Naive thymus-derived CD4-positive, alpha-beta T cell (primary cell): ENCODE measurements around the gene IL1RAPL1. TPM values are rescaled to one million over a fixed set of nuclear protein-coding genes. Genes with fewer than 3 reads are reported as not detected.

Experiments used
- ATAC-seq: fragments of 150-1000 bp; cut with Tn5 transposase; 2 replicates; pipeline ENCODE4 v1.10.0; 2021; ENCODE audit warnings: mild to moderate bottlenecking, moderate library complexity
- CTCF ChIA-PET: fragments of 350-600 bp; sonication (Branson Sonifier 250); formaldehyde crosslinking; loops from one replicate; lab custom pipeline; 2021; ENCODE audit warnings: antibody characterized with exemption; lab: Charles Lee
- POLR2A ChIA-PET: fragments of 350-600 bp; sonication (Branson Sonifier 250); formaldehyde crosslinking; loops from one replicate; lab custom pipeline; 2021; ENCODE audit warnings: antibody characterized with exemption, inconsistent platforms; lab: Charles Lee
- DNase-seq, 9 donors: peaks; one replicate each; pipeline versions ENCODE4 v3.0.0 to v3.0.0-alpha.2; 2020 to 2022; ENCODE audit warnings: mixed read lengths in 1 of 9
- H3K27ac ChIP-seq: one replicate; pipeline ENCODE4 v1.7.0; 2013; ENCODE audit warnings: mild to moderate bottlenecking, low read depth, low read length, moderate library complexity
- H3K27me3 ChIP-seq, 2 donors: one replicate each; pipeline ENCODE4 v1.7.0; 2013; ENCODE audit warnings: low read length in 2 of 2, mild to moderate bottlenecking in 2 of 2, moderate library complexity in 2 of 2; ENCODE audit not compliant: control insufficient read depth in 2 of 2, insufficient read depth in 2 of 2
- H3K36me3 ChIP-seq, 3 experiments: 1 replicate in 2 of 3; 2 replicates in 1 of 3; pipeline ENCODE4 v1.7.0; 2013; ENCODE audit warnings: low read length in 3 of 3, mild to moderate bottlenecking in 3 of 3, moderate library complexity in 1 of 3; ENCODE audit not compliant: insufficient read depth in 3 of 3, control insufficient read depth in 2 of 3
- H3K4me1 ChIP-seq, 2 donors: one replicate each; pipeline ENCODE4 v1.7.0; 2013; ENCODE audit warnings: low read length in 2 of 2, mild to moderate bottlenecking in 2 of 2, moderate library complexity in 1 of 2; ENCODE audit not compliant: control insufficient read depth in 2 of 2, insufficient read depth in 2 of 2
- H3K4me3 ChIP-seq: 2 replicates; pipeline ENCODE4 v1.7.0; 2013; ENCODE audit warnings: mild to moderate bottlenecking, low read length
- H3K9me3 ChIP-seq, 3 experiments: 1 replicate in 2 of 3; 2 replicates in 1 of 3; pipeline ENCODE4 v1.7.0; 2013; ENCODE audit warnings: low read length in 3 of 3; ENCODE audit not compliant: control insufficient read depth in 2 of 3
- H3K27ac Mint-ChIP-seq, 9 donors: one replicate each; pipeline ENCODE4 v1.8.0; 2020 to 2022; ENCODE audit warnings: mixed read lengths in 9 of 9, mild to moderate bottlenecking in 8 of 9, moderate library complexity in 5 of 9, inconsistent platforms in 2 of 9
- H3K27me3 Mint-ChIP-seq, 5 donors: one replicate each; pipeline ENCODE4 v1.8.0; 2021 to 2022; ENCODE audit warnings: mixed read lengths in 5 of 5, mild to moderate bottlenecking in 1 of 5
- H3K36me3 Mint-ChIP-seq, 5 donors: one replicate each; pipeline ENCODE4 v1.8.0; 2020 to 2022; ENCODE audit warnings: mixed read lengths in 5 of 5, mild to moderate bottlenecking in 3 of 5, inconsistent platforms in 1 of 5
- H3K4me1 Mint-ChIP-seq, 7 donors: one replicate each; pipeline ENCODE4 v1.8.0; 2020 to 2022; ENCODE audit warnings: mixed read lengths in 7 of 7, mild to moderate bottlenecking in 3 of 7, inconsistent platforms in 1 of 7
- H3K4me3 Mint-ChIP-seq, 10 donors: one replicate each; pipeline ENCODE4 v1.8.0; 2020 to 2022; ENCODE audit warnings: mild to moderate bottlenecking in 10 of 10, mixed read lengths in 10 of 10, moderate library complexity in 6 of 10, inconsistent platforms in 2 of 10
- H3K9me3 Mint-ChIP-seq, 11 donors: one replicate each; pipeline ENCODE4 v1.8.0; 2020 to 2022; ENCODE audit warnings: mixed read lengths in 11 of 11, mild to moderate bottlenecking in 4 of 11, inconsistent platforms in 1 of 11, moderate library complexity in 1 of 11
- intact Hi-C, 2 donors: fragments of 100-400 bp; cut with micrococcal nuclease; formaldehyde crosslinking; loops; one replicate each; pipeline ENCODE4 v1.15.1; 2023
- polyA plus RNA-seq, 2 donors: library from polyadenylated mRNA; unstranded; fragments of 300-500 nt; fragmentation: Illumina TruSeq; gene quantifications; one replicate each; pipeline ENCODE4 v1.2.3, GENCODE V29; 2021
- total RNA-seq, 6 experiments: library from RNA in 5 of 6; stranded (reverse) in 5 of 6; gene quantifications; 1 replicate in 5 of 6; 2 replicates in 1 of 6; pipeline ENCODE4 v1.2.3 and lab custom pipeline; 2021 to 2026

The IL1RAPL1 gene
- total and polyA plus RNA-seq, 7 experiments from 2014 or later: not detected

- ATAC-seq (no peak), DNase-seq (no peak)
- peaks cover 0 to 12% (median 1%) of the 10 kb centered on the region in 11 donors for H3K9me3 Mint-ChIP-seq
- ChIA-PET POLR2A (no interaction called here), CTCF (no interaction called here)
- no peaks in the 10 kb centered on the region for H3K4me1 Mint-ChIP-seq
- no peaks in the 10 kb centered on the region for H3K9me3 ChIP-seq
- H3K27me3 Mint-ChIP-seq: no peaks in the 10 kb centered on the region
- no peak overlapping the region for H3K4me3 ChIP-seq
- intact Hi-C loops: no loop called here
- H3K36me3 ChIP-seq: no peaks in the 10 kb centered on the region
- no peak overlapping the region for H3K4me3 Mint-ChIP-seq
- no peak overlapping the region for H3K27ac ChIP-seq
- H3K27me3 ChIP-seq: no peaks in the 10 kb centered on the region
- no peak overlapping the region for H3K27ac Mint-ChIP-seq
- H3K4me1 ChIP-seq: no peaks in the 10 kb centered on the region
- H3K36me3 Mint-ChIP-seq: no peaks in the 10 kb centered on the region
These were observed 820.1 kb downstream of the IL1RAPL1 start for GRCh38 chrX:29407357-29407756.

GRCh38 chrX:29419774-29420553, 832.7 kb downstream of the IL1RAPL1 start:
- H3K27ac ChIP-seq: no peak overlapping the region
- H3K36me3 ChIP-seq: no peaks in the 10 kb centered on the region
- Mint-ChIP-seq H3K36me3 (no peaks in the 10 kb centered on the region), H3K27me3 (no peaks in the 10 kb centered on the region), H3K4me3 (no peak overlapping the region), H3K9me3 (peaks cover 0 to 3% (median 0%) of the 10 kb centered on the region in 11 donors), H3K27ac (no peak overlapping the region), H3K4me1 (peaks cover 0 to 1% (median 0%) of the 10 kb centered on the region in 7 donors)
- H3K4me1 ChIP-seq: no peaks in the 10 kb centered on the region
- DNase-seq (no peak), ATAC-seq (no peak)
- no peaks in the 10 kb centered on the region for H3K27me3 ChIP-seq
- H3K4me3 ChIP-seq: no peak overlapping the region
- CTCF ChIA-PET: no interaction called here
- intact Hi-C loops: no loop called here
- POLR2A ChIA-PET: no interaction called here
- H3K9me3 ChIP-seq: no peaks in the 10 kb centered on the region

DNA sequence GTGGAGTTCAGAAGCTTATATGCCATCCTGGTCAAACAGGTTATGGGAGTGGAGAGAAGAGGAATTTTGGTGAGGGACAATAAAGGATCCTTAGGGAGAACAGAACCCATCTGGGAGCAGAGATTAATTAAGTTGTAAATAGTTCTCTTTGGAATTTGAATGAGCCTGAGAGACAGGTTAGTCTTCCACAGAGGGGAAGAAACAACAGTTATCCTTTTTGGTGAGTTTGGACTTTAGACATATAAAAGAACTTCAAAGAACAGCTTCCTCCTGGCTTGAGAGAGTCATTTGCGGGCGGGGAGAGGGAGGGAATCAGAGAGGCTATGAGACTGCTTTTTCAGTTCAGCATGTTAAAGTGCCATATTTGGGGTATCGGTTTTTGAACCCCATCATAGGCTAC, 834.8 kb downstream of the IL1RAPL1 start:
- H3K4me1 ChIP-seq: no peaks in the 10 kb centered on the region
- Mint-ChIP-seq H3K36me3 (no peaks in the 10 kb centered on the region), H3K9me3 (peaks cover 0 to 3% (median 0%) of the 10 kb centered on the region in 11 donors), H3K4me1 (peaks cover 0 to 1% (median 0%) of the 10 kb centered on the region in 7 donors), H3K27me3 (no peaks in the 10 kb centered on the region), H3K27ac (no peak overlapping the region), H3K4me3 (no peak overlapping the region)
- H3K9me3 ChIP-seq: no peaks in the 10 kb centered on the region
- ChIA-PET POLR2A (no interaction called here), CTCF (no interaction called here)
- no peak overlapping the region for H3K27ac ChIP-seq
- no peak overlapping the region for H3K4me3 ChIP-seq
- intact Hi-C loops: no loop called here
- ATAC-seq: no peak
- no peak for DNase-seq
- H3K27me3 ChIP-seq: no peaks in the 10 kb centered on the region
- no peaks in the 10 kb centered on the region for H3K36me3 ChIP-seq

- intact Hi-C loops: no loop called here
- POLR2A ChIA-PET: no interaction called here
- Mint-ChIP-seq H3K4me3 (no peak overlapping the region), H3K9me3 (peaks cover 0 to 15% (median 2%) of the 10 kb centered on the region in 11 donors), H3K4me1 (no peaks in the 10 kb centered on the region), H3K36me3 (no peaks in the 10 kb centered on the region), H3K27ac (no peak overlapping the region), H3K27me3 (no peaks in the 10 kb centered on the region)
- Histone ChIP-seq H3K27ac (no peak overlapping the region), H3K27me3 (no peaks in the 10 kb centered on the region), H3K4me1 (no peaks in the 10 kb centered on the region), H3K36me3 (no peaks in the 10 kb centered on the region), H3K9me3 (no peaks in the 10 kb centered on the region), H3K4me3 (no peak overlapping the region)
- CTCF ChIA-PET: no interaction called here
- DNase-seq: no peak
- ATAC-seq: no peak
These were observed 844.6 kb downstream of the IL1RAPL1 start for GRCh38 chrX:29431895-29432294.

GRCh38 chrX:29432534-29432933, 845.3 kb downstream of the IL1RAPL1 start:
- no peak overlapping the region for H3K27ac ChIP-seq

DNA sequence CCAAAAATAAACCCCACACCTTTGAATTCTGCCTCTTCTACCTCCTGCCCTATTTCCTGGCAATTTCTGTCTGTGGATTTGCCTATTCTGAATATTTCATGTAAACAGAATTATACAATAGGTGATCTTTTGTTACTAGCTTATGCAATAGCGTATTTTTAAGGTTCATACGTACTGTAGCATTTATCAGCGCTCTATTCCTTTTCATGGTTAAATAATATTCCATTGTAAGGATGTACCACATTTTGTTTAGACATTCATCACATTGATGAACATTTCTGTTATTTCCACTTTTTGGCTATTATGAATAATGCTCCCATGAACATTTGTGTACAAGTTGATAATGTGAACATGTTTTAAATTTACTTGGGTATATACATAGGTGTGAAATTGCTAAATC, 847.7 kb downstream of the IL1RAPL1 start:
- intact Hi-C loops: no loop called here
- Histone ChIP-seq H3K27ac (no peak overlapping the region), H3K4me3 (no peak overlapping the region), H3K4me1 (no peaks in the 10 kb centered on the region), H3K27me3 (no peaks in the 10 kb centered on the region), H3K9me3 (no peaks in the 10 kb centered on the region), H3K36me3 (no peaks in the 10 kb centered on the region)
- H3K27me3 Mint-ChIP-seq: no peaks in the 10 kb centered on the region
- no peak overlapping the region for H3K4me3 Mint-ChIP-seq
- POLR2A ChIA-PET: no interaction called here
- ATAC-seq (no peak), DNase-seq (no peak)
- no peaks in the 10 kb centered on the region for H3K36me3 Mint-ChIP-seq
- no peaks in the 10 kb centered on the region for H3K4me1 Mint-ChIP-seq
- no peak overlapping the region for H3K27ac Mint-ChIP-seq
- CTCF ChIA-PET: no interaction called here
- peaks cover 0 to 5% (median 0%) of the 10 kb centered on the region in 11 donors for H3K9me3 Mint-ChIP-seq

More at GRCh38 chrX:29432534-29432933, 845.3 kb downstream of the IL1RAPL1 start:
- Mint-ChIP-seq H3K9me3 (peaks cover 0 to 9% (median 0%) of the 10 kb centered on the region in 11 donors), H3K27ac (no peak overlapping the region), H3K4me1 (no peaks in the 10 kb centered on the region), H3K27me3 (no peaks in the 10 kb centered on the region), H3K4me3 (no peak overlapping the region), H3K36me3 (no peaks in the 10 kb centered on the region)
- Histone ChIP-seq H3K4me3 (no peak overlapping the region), H3K4me1 (no peaks in the 10 kb centered on the region), H3K36me3 (no peaks in the 10 kb centered on the region), H3K9me3 (no peaks in the 10 kb centered on the region), H3K27me3 (no peaks in the 10 kb centered on the region)
- intact Hi-C loops: no loop called here
- DNase-seq (no peak), ATAC-seq (no peak)
- ChIA-PET CTCF (no interaction called here), POLR2A (no interaction called here)

DNA sequence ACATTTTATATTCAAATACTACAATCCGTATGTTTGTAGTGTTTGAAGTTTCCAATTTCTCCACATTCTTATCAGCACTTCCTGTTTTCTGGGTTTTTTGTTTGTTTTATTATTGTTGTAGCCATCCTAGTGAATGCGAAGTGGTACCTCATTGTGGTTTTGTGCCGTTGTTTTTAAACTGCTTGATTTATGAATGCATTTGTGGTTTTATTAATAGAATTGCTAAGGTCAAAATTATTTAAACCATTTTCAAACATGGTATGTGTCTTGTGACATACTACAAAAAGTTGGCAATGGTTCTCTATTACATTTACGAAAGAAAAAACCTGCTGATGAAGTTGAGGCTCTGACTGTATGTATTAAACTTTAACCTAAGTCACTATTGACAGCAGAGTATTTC, 848.1 kb downstream of the IL1RAPL1 start:
- H3K27ac Mint-ChIP-seq: no peak overlapping the region
- intact Hi-C loops: no loop called here
- H3K4me3 ChIP-seq: no peak overlapping the region
- H3K9me3 ChIP-seq: no peaks in the 10 kb centered on the region
- ATAC-seq (no peak), DNase-seq (no peak)
- no peak overlapping the region for H3K27ac ChIP-seq
- peaks cover 0 to 5% (median 0%) of the 10 kb centered on the region in 11 donors for H3K9me3 Mint-ChIP-seq
- no peaks in the 10 kb centered on the region for H3K27me3 Mint-ChIP-seq
- no peaks in the 10 kb centered on the region for H3K36me3 ChIP-seq
- POLR2A ChIA-PET: no interaction called here
- H3K4me1 ChIP-seq: no peaks in the 10 kb centered on the region
- no peaks in the 10 kb centered on the region for H3K27me3 ChIP-seq
- CTCF ChIA-PET: no interaction called here
- H3K4me1 Mint-ChIP-seq: no peaks in the 10 kb centered on the region
- no peak overlapping the region for H3K4me3 Mint-ChIP-seq
- H3K36me3 Mint-ChIP-seq: no peaks in the 10 kb centered on the region
